Coronary artery (tissue), 2 donors: ENCODE results near the gene FZR1.

Experiments
- DNase-seq: peaks from one replicate; pipeline ENCODE4 v3.0.0-alpha.2; 2017; ENCODE audit warnings: low spot score
- H3K27ac ChIP-seq, 2 donors: fragments of 200-600 bp; sonication (generic); one replicate each; pipeline ENCODE4 v1.5.1; 2016 to 2019
- H3K4me3 ChIP-seq: fragments of 200-600 bp; sonication (generic); 2 replicates; pipeline ENCODE4 v1.5.1; 2016; ENCODE audit warnings: mild to moderate bottlenecking, moderate library complexity
- CTCF ChIP-seq: fragments of 200-600 bp; sonication (generic); IDR thresholded peaks from one replicate; pipeline ENCODE4 v1.5.1; 2019; ENCODE audit warnings: antibody characterized with exemption

FZR1 gene

GRCh38 chr19:3511506-3512251 is 5.6 kb downstream of the FZR1 start:
- no peak overlapping the region for H3K4me3 ChIP-seq
- H3K27ac ChIP-seq: no peak overlapping the region
- no peak for TF ChIP-seq CTCF
- no peak for DNase-seq

GRCh38 chr19:3512562-3513228 is 6.6 kb downstream of the FZR1 start:
- DNase-seq: no peak
- Histone ChIP-seq H3K27ac (no peak overlapping the region), H3K4me3 (no peak overlapping the region)
- no peak for TF ChIP-seq CTCF

- no peak for DNase-seq
- no peak for TF ChIP-seq CTCF
- Histone ChIP-seq H3K4me3 (no peak overlapping the region), H3K27ac (no peak overlapping the region)
Measured at GRCh38 chr19:3513229-3514140, 7.4 kb downstream of the FZR1 start.

GRCh38 chr19:3514930-3515329 is 8.8 kb downstream of the FZR1 start:
- Histone ChIP-seq H3K27ac (no peak overlapping the region), H3K4me3 (no peak overlapping the region)
- DNase-seq: no peak
- no peak for TF ChIP-seq CTCF

- TF ChIP-seq CTCF: no peak
- H3K4me3 ChIP-seq: no peak overlapping the region
- DNase-seq: no peak
- no peak overlapping the region for H3K27ac ChIP-seq
Measured at GRCh38 chr19:3515891-3516422, 9.8 kb downstream of the FZR1 start.

GRCh38 chr19:3516675-3517207 is 10.6 kb downstream of the FZR1 start:
- no peak overlapping the region for H3K27ac ChIP-seq
- H3K4me3 ChIP-seq: no peak overlapping the region
- TF ChIP-seq CTCF: no peak
- no peak for DNase-seq
